GM12878 (cell line): ENCODE data around the gene CLIP2. TPM values are rescaled to one million over a fixed set of nuclear protein-coding genes. Genes with fewer than 3 reads are reported as not detected.

ENCODE experiments used
- ATAC-seq: fragments of 200-7000 bp; cut with Tn5 transposase; 3 replicates; pipeline ENCODE4 v1.9.1; 2020; ENCODE audit warnings: mild to moderate bottlenecking, moderate library complexity
- BruUV-seq: library from RNA; stranded (reverse); fragments of 400-500 nt; replicated peaks from 2 replicates; lab custom pipeline; 2021; lab: Mats Ljungman, UMichigan
- CTCF ChIA-PET: fragments of 300-600 bp; sonication (Branson Sonifier 250); formaldehyde crosslinking; extraction: SDS; loops from one replicate; lab custom pipeline; 2021; ENCODE audit warnings: inconsistent platforms; lab: Yijun Ruan, JAX
- POLR2A ChIA-PET: fragments of 350-600 bp; formaldehyde crosslinking; extraction: SDS; loops from one replicate; lab custom pipeline; 2021; ENCODE audit warnings: inconsistent platforms; lab: Charles Lee
- RAD21 ChIA-PET: fragments of 300-600 bp; sonication (Branson Sonifier 250); formaldehyde crosslinking; loops from one replicate; lab custom pipeline; 2023; ENCODE audit warnings: antibody characterized with exemption; ENCODE audit not compliant: unreplicated experiment; lab: Charles Lee
- SMC1A ChIA-PET: fragments of 300-600 bp; sonication (Branson Sonifier 250); formaldehyde crosslinking; loops from one replicate; lab custom pipeline; 2023; ENCODE audit not compliant: unreplicated experiment, uncharacterized antibody; lab: Charles Lee
- DNase-seq: peaks from one replicate; pipeline ENCODE4 v3.0.0-alpha.2; 2011; ENCODE audit warnings: low read depth, low spot score
- FAIRE-seq: peaks from 3 replicates; lab custom pipeline; 2011; peaks lifted over from hg19 to GRCh38; lab: Jason Lieb, UNC
- H2AFZ ChIP-seq: 2 replicates; pipeline ENCODE4 v1.6.0; 2011; ENCODE audit warnings: low read depth, low read length, control low read depth; ENCODE audit not compliant: control insufficient read depth
- H3K27ac ChIP-seq: 2 replicates; pipeline ENCODE4 v1.5.1; 2011; ENCODE audit warnings: control low read depth; ENCODE audit not compliant: control insufficient read depth, insufficient read depth
- H3K27me3 ChIP-seq, 2 experiments: replicated peaks in 1 of 2; 2 replicates each; pipeline versions ENCODE4 v1.6.0 to v1.6.1; 2011; ENCODE audit warnings: low read length in 1 of 2; ENCODE audit not compliant: control insufficient read depth in 2 of 2, insufficient read depth in 2 of 2
- H3K36me3 ChIP-seq, 2 experiments: 2 replicates each; pipeline ENCODE4 v1.5.1; 2011; ENCODE audit warnings: low read length in 1 of 2; ENCODE audit not compliant: control insufficient read depth in 2 of 2, insufficient read depth in 2 of 2
- H3K4me1 ChIP-seq: 2 replicates; pipeline ENCODE4 v1.6.1; 2011; ENCODE audit warnings: mild to moderate bottlenecking, low read length, moderate library complexity, mixed read lengths; ENCODE audit not compliant: control insufficient read depth, insufficient read depth
- H3K4me2 ChIP-seq: 2 replicates; pipeline ENCODE4 v1.6.0; 2011; ENCODE audit warnings: control low read depth; ENCODE audit not compliant: control insufficient read depth, insufficient read depth
- H3K4me3 ChIP-seq: fragments of 200-600 bp; sonication (generic); 2 replicates; pipeline ENCODE4 v1.5.1; 2016
- H3K79me2 ChIP-seq: 2 replicates; pipeline ENCODE4 v1.6.0; 2011; ENCODE audit warnings: low read length; ENCODE audit not compliant: control insufficient read depth, insufficient read depth
- H3K9ac ChIP-seq: 2 replicates; pipeline ENCODE4 v1.8.0; 2011; ENCODE audit warnings: low read length, control low read depth, mixed read lengths; ENCODE audit not compliant: control insufficient read depth, insufficient read depth
- H3K9me3 ChIP-seq: replicated peaks from 3 replicates; pipeline ENCODE4 v1.5.1; 2011; ENCODE audit warnings: mild to moderate bottlenecking, low read length; ENCODE audit not compliant: control insufficient read depth, insufficient read depth
- H4K20me1 ChIP-seq: 2 replicates; pipeline ENCODE4 v1.6.0; 2011; ENCODE audit not compliant: control insufficient read depth, insufficient read depth
- BRCA1 ChIP-seq: IDR thresholded peaks from 2 replicates; pipeline ENCODE4 v1.6.1; 2011; ENCODE audit warnings: low read depth, low read length, improper control_type of control experiment
- CBFB ChIP-seq: IDR thresholded peaks from 2 replicates; pipeline ENCODE4 v1.6.1; 2016; ENCODE audit warnings: antibody characterized with exemption, low read depth
- CBX3 ChIP-seq: fragments of 200-600 bp; sonication (generic); IDR thresholded peaks from 2 replicates; pipeline ENCODE4 v1.6.1; 2016; ENCODE audit warnings: low read depth, borderline replicate concordance
- HCFC1 ChIP-seq: fragments of 150-350 bp; IDR thresholded peaks from 2 replicates; pipeline ENCODE4 v1.6.1; 2014; ENCODE audit warnings: low read length
- JUND ChIP-seq: IDR thresholded peaks from 2 replicates; pipeline ENCODE4 v1.6.1; 2012; ENCODE audit warnings: low read depth, mild to moderate bottlenecking, low read length, improper control_type of control experiment, moderate library complexity
- MTA3 ChIP-seq: IDR thresholded peaks from 2 replicates; pipeline ENCODE4 v1.6.1; 2012; ENCODE audit warnings: low read length, inconsistent platforms, borderline replicate concordance
- SMAD5 ChIP-seq: IDR thresholded peaks from 2 replicates; pipeline ENCODE4 v1.6.1; 2016; ENCODE audit warnings: antibody characterized with exemption, low read depth
- TARDBP ChIP-seq: IDR thresholded peaks from 2 replicates; pipeline ENCODE4 v1.6.1; 2016; ENCODE audit warnings: borderline replicate concordance
- TBL1XR1 ChIP-seq: IDR thresholded peaks from 2 replicates; pipeline ENCODE4 v1.6.1; 2012; ENCODE audit warnings: low read depth, low read length, improper control_type of control experiment
- TCF3 ChIP-seq: IDR thresholded peaks from 2 replicates; pipeline ENCODE4 v1.6.1; 2012; ENCODE audit warnings: low read depth, mild to moderate bottlenecking, low read length, borderline replicate concordance; ENCODE audit not compliant: insufficient read depth
- ZBTB40 ChIP-seq: fragments of 450-650 bp; IDR thresholded peaks from 2 replicates; pipeline ENCODE4 v1.6.1; 2016; ENCODE audit warnings: mild to moderate bottlenecking, moderate library complexity, borderline replicate concordance
- ZNF207 ChIP-seq: fragments of 450-650 bp; IDR thresholded peaks from 2 replicates; pipeline ENCODE4 v1.6.1; 2014; ENCODE audit warnings: antibody characterized with exemption, mild to moderate bottlenecking, borderline replicate concordance
- WGBS: methylation state at CpG from one replicate; pipeline ENCODE4 v1.1.6; 2016; ENCODE audit warnings: low lambda C conversion rate; ENCODE audit not compliant: insufficient replicate concordance, insufficient coverage; ENCODE audit errors: missing lambda C conversion rate; 5-methylcytosine and 5-hydroxymethylcytosine counted together
- in situ Hi-C: fragments of 300-500 bp; cut with MboI; formaldehyde crosslinking; loops from 9 replicates; pipeline ENCODE4 v1.14.3; 2018; ENCODE audit warnings: mixed read lengths
- intact Hi-C: fragments of 100-400 bp; cut with micrococcal nuclease; formaldehyde crosslinking; loops from one replicate; pipeline ENCODE4 v1.14.2; 2022; ENCODE audit not compliant: unreplicated experiment
- polyA plus RNA-seq, 11 experiments: library from polyadenylated mRNA; depleted of rRNA in 4 of 11; unstranded in 6 of 11; stranded (reverse) in 5 of 11; fragments of >200 nt; fragmentation: Nextera tagmentation in 4 of 11; fragmentation: Illumina TruSeq in 1 of 11; extraction: Ambion mirVana in 4 of 11; extraction: Trizol in 1 of 11; gene quantifications; 1 replicate in 1 of 11; 2 replicates in 10 of 11; pipeline versions ENCODE4 v1.2.1 to v1.2.3, GENCODE V29; 2011 to 2016; ENCODE audit warnings: inconsistent platforms in 2 of 11, missing spikeins in 2 of 11, low read depth in 1 of 11
- total RNA-seq, 4 experiments: library from RNA; depleted of rRNA in 3 of 4; stranded (reverse); fragments of >200 nt in 3 of 4; fragmentation: Illumina TruSeq in 1 of 4; extraction: Trizol in 1 of 4; gene quantifications; 2 replicates each; pipeline versions ENCODE4 v1.2.1 to v1.2.3, GENCODE V29; 2013 to 2021
- TF ChIP-seq, protein P1 (sequence below): IDR thresholded peaks from 2 replicates; pipeline ENCODE4 v1.6.1; 2011; ENCODE audit warnings: low read depth, mild to moderate bottlenecking, low read length, moderate library complexity, borderline replicate concordance; ENCODE audit errors: extremely low read depth
- TF ChIP-seq, protein P2 (sequence below): IDR thresholded peaks from 2 replicates; pipeline ENCODE4 v1.6.1; 2011; ENCODE audit warnings: low read depth, low read length, improper control_type of control experiment, borderline replicate concordance
- TF ChIP-seq, protein P3 (sequence below): IDR thresholded peaks from 2 replicates; pipeline ENCODE4 v1.6.1; 2012; ENCODE audit warnings: low read length, inconsistent platforms

The CLIP2 gene
- total and polyA plus RNA-seq, 10 of the 15 experiments (the other 5 are each of a cell fraction or from before 2014, with no cell fraction given), result 0.26 to 56.3 (median 21.0) TPM

DNA sequence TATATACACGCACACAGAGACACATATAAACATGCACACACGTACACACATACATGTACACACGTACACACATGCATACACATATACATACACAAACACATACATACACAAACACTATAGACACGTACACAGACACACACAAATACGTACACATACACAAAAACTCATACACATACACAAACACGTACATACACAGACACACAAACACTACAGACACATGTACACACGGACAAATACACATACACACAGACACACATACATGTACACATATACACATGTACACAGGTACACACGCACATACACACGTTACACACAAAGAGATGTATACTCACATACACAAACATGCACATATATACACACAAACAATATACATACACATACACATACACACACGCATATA lies 129.3 kb downstream of the CLIP2 start:
- H3K79me2 ChIP-seq, result no peaks in the 10 kb centered on the region
- H3K36me3 ChIP-seq, result no peaks in the 10 kb centered on the region
- no peak for DNase-seq
- H3K9ac ChIP-seq, result no peak overlapping the region
- H2AFZ ChIP-seq, result no peak overlapping the region
- BruUV-seq, result no TSS peak
- ChIA-PET CTCF (interaction anchor here (0.8 to 5.7 kb wide), 7 partner anchors 8 to 653 kb away, joined by 3 to 70 read pairs (median 3); no protein-coding TSS in a partner anchor), POLR2A (no interaction called here), SMC1A (interaction anchor here (0.7 to 1.5 kb wide), 6 partner anchors 28 to 627 kb away, joined by 3 to 5 read pairs (median 4); no protein-coding TSS in a partner anchor), RAD21 (interaction anchor here (1.0 to 2.4 kb wide), 3 partner anchors 148 to 150 kb away, joined by 3 to 13 read pairs (median 11); no protein-coding TSS in a partner anchor)
- no peaks in the 10 kb centered on the region for H4K20me1 ChIP-seq
- TF ChIP-seq, protein P1, sequence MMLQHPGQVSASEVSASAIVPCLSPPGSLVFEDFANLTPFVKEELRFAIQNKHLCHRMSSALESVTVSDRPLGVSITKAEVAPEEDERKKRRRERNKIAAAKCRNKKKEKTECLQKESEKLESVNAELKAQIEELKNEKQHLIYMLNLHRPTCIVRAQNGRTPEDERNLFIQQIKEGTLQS, result no peak
- TF ChIP-seq BRCA1 (no peak), ZBTB40 (no peak), HCFC1 (no peak), TBL1XR1 (no peak), TARDBP (no peak), MTA3 (no peak), SMAD5 (no peak), TCF3 (no peak), CBX3 (no peak), ZNF207 (no peak), CBFB (no peak), JUND (no peak)
- TF ChIP-seq, protein P2, sequence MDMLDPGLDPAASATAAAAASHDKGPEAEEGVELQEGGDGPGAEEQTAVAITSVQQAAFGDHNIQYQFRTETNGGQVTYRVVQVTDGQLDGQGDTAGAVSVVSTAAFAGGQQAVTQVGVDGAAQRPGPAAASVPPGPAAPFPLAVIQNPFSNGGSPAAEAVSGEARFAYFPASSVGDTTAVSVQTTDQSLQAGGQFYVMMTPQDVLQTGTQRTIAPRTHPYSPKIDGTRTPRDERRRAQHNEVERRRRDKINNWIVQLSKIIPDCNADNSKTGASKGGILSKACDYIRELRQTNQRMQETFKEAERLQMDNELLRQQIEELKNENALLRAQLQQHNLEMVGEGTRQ, result no peak
- TF ChIP-seq, protein P3, sequence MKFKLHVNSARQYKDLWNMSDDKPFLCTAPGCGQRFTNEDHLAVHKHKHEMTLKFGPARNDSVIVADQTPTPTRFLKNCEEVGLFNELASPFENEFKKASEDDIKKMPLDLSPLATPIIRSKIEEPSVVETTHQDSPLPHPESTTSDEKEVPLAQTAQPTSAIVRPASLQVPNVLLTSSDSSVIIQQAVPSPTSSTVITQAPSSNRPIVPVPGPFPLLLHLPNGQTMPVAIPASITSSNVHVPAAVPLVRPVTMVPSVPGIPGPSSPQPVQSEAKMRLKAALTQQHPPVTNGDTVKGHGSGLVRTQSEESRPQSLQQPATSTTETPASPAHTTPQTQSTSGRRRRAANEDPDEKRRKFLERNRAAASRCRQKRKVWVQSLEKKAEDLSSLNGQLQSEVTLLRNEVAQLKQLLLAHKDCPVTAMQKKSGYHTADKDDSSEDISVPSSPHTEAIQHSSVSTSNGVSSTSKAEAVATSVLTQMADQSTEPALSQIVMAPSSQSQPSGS, result no peak
- no peak for ATAC-seq
- no peak overlapping the region for H3K4me2 ChIP-seq
- in situ Hi-C loops, result loop anchor here (10.0 kb wide), 1 partner anchor 456 kb away; no protein-coding TSS in a partner anchor
- WGBS, result 46% methylated on average over 10 of the region's 10 CpGs
- H3K9me3 ChIP-seq, result no peaks in the 10 kb centered on the region
- no peak overlapping the region for H3K27ac ChIP-seq
- FAIRE-seq, result no peak
- no peaks in the 10 kb centered on the region for H3K27me3 ChIP-seq
- intact Hi-C loops, result loop anchor here (5.0 to 10.0 kb wide), 3 partner anchors 129 to 629 kb away; no protein-coding TSS in a partner anchor
- H3K4me3 ChIP-seq, result no peak overlapping the region
- no peaks in the 10 kb centered on the region; the same call in 1 of the 2 replicates for H3K4me1 ChIP-seq
